ENCODE data around the gene ZDHHC7.
"Not testable (repeated sequence)": the region's sequence is repeated elsewhere in the genome, so short reads cannot be mapped to it uniquely, and the experiment has no call there.

Gene ZDHHC7

GRCh38 chr16:84938616-84939015 is 72.7 kb downstream of the ZDHHC7 start:
- DNase-seq (ENCODE audit: low spot score): not testable (repeated sequence)

DNA sequence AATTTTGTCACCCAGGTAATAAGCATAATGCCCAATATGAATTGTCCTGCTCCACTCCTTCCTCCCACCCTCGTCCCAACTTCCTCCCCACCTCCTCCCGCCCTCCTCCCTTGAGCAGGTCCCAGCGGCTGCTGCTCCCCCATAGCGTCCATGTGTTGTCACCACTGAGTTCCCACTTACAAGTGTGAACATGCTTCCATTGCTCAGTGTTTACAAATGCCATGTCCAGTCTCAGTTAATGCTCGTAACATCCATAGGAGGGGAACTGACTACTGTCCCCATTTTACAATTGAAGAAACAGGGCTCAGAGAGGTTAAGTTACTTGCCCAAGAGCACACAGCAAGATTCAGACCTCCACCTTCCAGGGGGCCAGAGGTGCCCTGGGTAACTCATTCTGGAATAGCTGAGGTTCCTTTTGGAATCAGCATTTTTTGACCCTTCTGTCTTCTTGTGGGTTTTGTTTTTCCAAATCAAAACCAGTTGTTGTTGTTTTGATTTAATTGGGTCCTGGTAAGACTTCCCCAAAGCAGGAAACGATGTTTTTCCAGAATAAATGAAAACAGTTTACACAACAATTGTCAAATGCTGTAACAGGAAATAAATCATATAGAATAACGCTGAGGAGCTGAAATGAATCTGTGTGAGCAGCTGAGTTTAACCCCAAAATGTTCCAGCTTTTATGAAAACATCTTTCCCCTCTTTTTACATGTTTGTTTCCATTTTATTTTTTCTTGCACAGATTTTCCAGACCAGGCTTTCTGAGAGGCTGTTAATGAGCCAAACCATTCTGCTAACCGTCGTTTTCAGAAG is 73.9 kb downstream of the ZDHHC7 start:
- no peak for DNase-seq (ENCODE audit: low spot score)

DNA sequence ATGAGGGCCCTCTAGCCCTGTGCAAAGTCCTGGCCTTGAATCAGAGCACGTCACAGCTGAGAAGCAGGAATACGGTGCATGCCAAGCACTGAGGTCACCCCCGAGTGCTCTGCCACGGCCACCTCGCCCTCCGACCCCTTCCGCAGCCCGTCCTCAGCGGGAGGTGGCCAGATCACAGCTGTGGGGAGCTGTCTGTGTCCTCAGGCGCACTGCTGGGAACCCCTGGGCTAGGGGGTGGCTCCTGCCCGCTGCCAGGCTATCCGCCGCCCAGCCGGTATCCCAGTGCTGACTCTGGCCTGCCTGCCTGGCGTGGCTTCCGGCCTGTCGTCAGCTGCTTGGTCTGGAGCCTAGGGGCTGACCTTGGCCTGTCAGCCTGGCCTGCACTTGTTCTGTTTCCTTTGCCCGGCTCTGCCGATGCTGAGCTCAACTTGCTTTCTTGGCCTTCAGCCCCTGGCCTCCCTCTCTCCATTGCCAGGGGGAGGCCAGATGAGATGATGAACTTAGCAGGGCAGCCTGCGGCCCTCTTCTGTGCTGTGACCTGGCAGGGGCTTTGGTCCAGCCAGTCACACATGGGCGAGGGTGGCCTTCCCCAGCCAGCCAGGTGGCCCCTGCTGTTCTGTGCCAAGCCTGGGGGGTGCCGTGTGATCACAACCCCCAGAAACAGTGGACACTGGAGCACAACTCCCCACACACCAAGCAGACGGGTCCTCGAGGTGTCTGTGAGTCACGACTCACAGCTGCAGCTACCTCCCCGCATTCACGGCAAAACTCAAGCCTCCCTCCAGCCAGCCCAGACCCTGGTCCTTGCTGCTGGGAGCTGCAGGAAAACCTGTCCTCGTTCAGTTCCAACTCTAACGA is 77.3 kb downstream of the ZDHHC7 start:
- peak; percentile 77 for DNase-seq (ENCODE audit: low spot score)

DNA sequence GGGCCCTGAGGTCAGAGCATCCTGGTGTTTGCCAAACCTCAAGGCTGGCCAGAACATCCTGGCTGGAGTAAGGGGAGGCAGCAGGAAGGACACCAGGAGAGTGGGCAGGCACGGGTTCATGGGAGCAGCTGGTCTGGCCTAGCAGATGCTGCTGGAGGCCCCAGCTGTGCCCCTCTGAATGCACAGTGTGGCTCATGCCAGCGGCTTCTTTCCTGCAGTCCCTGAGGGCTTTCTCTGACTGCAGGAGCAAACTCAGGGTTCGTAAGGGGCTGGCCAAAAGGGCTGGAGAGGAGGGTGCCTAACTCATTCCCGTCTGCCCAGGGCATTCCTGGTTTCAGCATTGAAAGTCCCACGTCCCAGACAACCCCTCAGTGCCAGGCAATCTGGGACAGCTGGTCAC is 78.7 kb downstream of the ZDHHC7 start:
- DNase-seq (ENCODE audit: low spot score): no peak

GRCh38 chr16:84931506-84931905 is 79.8 kb downstream of the ZDHHC7 start:
- DNase-seq (ENCODE audit: low spot score): no peak

- no peak for DNase-seq (ENCODE audit: low spot score)
Observed at GRCh38 chr16:84931107-84931494, 80.2 kb downstream of the ZDHHC7 start.

DNA sequence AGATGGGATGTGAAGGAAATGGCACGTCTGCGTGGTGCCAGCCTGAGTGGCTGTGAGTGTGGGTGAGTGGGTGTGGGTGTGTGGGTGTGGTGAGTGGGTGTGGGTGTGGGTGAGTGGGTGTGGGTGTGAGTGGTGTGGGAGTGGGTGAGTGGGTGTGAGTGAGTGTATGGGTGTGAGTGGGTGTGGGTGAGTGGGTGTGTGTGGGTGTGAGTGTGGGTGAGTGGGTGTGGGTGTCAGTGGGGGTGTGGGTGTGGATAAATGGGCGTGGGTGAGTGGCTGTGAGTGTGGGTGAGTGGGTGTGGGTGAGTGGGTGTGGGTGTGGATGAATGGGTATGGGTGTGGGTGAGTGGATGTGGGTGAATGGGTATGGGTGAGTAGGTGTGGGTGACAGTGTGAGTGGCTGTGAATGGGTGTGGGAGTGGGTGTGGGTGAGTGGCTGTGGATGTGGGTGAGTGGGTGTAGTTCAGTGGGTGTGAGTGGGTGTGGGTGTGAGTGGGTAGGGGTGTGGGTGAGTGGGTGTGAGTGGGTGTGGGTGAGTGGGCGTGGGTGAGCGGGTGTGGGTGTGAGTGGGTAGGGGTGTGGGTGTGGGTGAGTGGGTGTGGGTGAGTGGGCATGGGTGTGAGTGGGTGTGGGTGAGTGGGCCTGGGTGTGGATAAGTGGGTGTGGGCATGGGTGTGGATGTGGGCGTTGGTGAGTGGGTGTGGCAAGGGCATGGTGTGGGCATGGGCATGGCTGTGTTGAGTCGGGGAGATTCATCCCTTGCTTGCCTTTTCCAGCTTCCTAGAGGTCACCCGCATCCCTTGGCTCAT is 80.8 kb downstream of the ZDHHC7 start:
- DNase-seq (ENCODE audit: low spot score): no peak

GRCh38 chr16:84929421-84930297 is 81.7 kb downstream of the ZDHHC7 start:
- DNase-seq (ENCODE audit: low spot score): no peak

DNA sequence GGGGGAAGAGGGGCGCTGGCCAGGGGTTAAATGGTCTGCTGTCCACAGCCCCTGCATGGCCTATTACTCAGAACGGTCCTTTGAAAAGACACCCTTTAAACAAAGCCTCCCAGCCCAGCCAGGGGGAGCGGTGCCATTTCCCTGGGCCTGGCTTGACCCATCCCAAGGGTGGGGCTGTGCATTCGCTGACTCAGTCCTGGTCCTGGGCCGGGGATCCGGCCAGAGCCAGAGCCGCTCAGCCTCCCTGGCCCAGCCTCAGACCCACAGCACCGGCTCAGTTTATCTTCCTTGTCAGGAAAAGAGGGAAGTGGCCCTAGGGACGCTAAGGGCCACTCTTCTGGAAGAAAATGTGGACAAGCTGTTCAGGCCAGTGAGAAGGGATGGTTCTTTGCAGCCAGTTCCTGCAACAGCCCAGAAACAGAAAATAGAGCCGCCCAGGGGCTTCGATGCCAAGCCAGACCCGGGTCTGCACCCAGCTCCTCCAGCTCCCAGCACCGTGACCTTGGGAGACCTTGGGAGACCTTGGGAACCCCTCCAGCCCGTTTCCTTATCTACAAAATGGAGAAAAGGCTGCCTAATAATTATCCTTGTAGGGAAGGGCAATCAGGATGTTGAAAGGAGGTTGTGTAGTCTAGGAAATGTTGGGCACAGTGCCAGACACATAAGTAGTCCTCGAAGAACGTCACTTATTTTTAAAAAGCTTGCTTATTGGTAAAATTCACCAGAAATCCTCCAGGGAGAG is 82.5 kb downstream of the ZDHHC7 start:
- peak; percentile 78 for DNase-seq (ENCODE audit: low spot score)

- DNase-seq (ENCODE audit: low spot score): no peak
Observed at GRCh38 chr16:84927621-84928591, 83.4 kb downstream of the ZDHHC7 start.

- no peak for DNase-seq (ENCODE audit: low spot score)
Observed at GRCh38 chr16:84926462-84926861, 84.9 kb downstream of the ZDHHC7 start.

GRCh38 chr16:84925773-84926372 is 85.5 kb downstream of the ZDHHC7 start:
- DNase-seq (ENCODE audit: low spot score): no peak

DNA sequence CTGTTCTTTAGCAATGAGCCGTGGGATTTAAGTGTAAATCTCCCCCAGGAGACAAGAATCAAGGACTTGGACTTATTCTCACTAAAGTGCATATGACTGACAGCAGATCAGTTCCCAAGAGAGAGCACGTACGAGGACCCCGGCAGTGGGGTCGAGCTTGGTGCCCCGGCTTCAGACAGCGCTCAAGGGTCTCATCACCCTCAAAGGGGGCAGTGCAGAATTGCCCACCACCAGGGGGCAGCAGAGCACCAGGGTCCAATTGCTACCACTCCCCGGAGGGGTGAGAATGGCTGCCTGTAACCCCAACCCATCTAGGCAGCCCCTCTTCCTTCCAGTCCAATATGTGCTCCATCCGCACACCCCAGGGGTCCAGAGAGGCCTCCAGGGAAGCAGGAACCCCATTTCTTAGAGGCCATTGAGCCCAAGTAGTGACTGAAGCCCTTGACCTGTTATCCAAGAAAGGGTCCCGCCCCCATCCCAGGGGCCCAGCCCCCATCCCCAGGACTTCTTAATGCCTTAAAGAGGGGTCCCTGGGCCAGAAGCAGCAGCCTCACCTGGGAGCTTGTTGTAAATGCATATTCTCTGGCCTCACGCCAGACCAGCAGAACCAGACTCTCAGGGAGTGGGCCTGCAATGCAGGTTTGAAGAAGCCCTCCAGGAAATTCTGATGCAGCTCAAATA is 86.1 kb downstream of the ZDHHC7 start:
- peak; percentile 59 for DNase-seq (ENCODE audit: low spot score)

DNA sequence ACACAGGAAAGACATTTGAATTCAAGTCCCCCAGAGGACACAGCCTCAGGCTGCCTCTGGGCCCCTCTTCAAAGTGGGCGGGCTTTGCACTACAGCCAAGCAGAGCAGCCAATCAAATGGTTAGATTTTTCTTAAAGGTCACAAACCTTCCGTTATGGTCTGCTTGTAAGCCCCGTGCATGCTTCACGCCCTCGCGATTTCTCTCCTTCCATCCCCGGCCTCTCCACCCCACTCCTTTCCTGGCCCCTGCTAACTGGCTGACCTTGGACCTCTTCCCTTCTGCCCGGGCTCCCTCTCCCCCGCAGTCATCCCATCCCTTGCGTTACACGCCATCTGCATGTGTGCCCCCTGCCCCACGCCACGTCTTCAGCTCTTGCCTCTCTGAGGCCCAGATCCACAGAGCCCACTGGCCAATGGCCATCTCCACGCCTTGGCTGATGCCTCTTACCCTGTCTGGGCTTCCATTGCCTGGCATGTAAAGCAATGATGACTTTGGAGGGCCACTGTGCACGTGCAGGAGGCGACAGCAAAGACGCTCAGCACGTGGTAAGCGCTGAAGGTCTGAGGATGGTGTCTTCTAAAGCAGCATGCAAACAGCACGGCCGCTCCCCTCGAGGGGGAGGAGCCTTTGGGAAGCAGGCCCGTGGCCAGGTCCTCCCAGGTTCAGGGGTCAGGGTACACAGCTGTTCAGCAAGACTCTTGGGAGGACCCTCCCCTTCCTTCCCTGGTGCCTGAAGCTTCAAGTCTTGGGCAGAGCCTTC is 86.8 kb downstream of the ZDHHC7 start:
- no peak for DNase-seq (ENCODE audit: low spot score)

Data from AG08396 (cell line).